GM04503 (cell line): Measurements from ENCODE around the gene NKD2.

Source experiments
- DNase-seq: peaks from one replicate; pipeline ENCODE4 v3.0.0-alpha.2; 2012; ENCODE audit warnings: low read depth

NKD2 gene

GRCh38 chr5:979100-979817 lies 29.3 kb upstream of the NKD2 start:
- no peak for DNase-seq

GRCh38 chr5:980001-980588 lies 28.5 kb upstream of the NKD2 start:
- DNase-seq = no peak

GRCh38 chr5:980966-981365 lies 27.6 kb upstream of the NKD2 start:
- no peak for DNase-seq

- DNase-seq = no peak
Measured at GRCh38 chr5:981456-981855, 27.1 kb upstream of the NKD2 start.

GRCh38 chr5:982377-983237 lies 26.0 kb upstream of the NKD2 start:
- no peak for DNase-seq

GRCh38 chr5:983238-983524 lies 25.4 kb upstream of the NKD2 start:
- no peak for DNase-seq

- no peak for DNase-seq
Measured at GRCh38 chr5:983568-983967, 25.0 kb upstream of the NKD2 start.

GRCh38 chr5:984774-985173 lies 23.8 kb upstream of the NKD2 start:
- DNase-seq = no peak

- no peak for DNase-seq
Measured at GRCh38 chr5:987761-988160, 20.8 kb upstream of the NKD2 start.

GRCh38 chr5:988322-988721 lies 20.3 kb upstream of the NKD2 start:
- no peak for DNase-seq

GRCh38 chr5:989961-990530 lies 18.6 kb upstream of the NKD2 start:
- no peak for DNase-seq

- DNase-seq = no peak
Measured at GRCh38 chr5:991472-992267, 16.9 kb upstream of the NKD2 start.

GRCh38 chr5:994272-994607 lies 14.4 kb upstream of the NKD2 start:
- DNase-seq = no peak

- no peak for DNase-seq
Measured at GRCh38 chr5:994821-995220, 13.8 kb upstream of the NKD2 start.

GRCh38 chr5:995318-995717 lies 13.3 kb upstream of the NKD2 start:
- DNase-seq = no peak

- DNase-seq = no peak
Measured at GRCh38 chr5:997001-997474, 11.6 kb upstream of the NKD2 start.

GRCh38 chr5:997711-998110 lies 10.9 kb upstream of the NKD2 start:
- no peak for DNase-seq

GRCh38 chr5:998246-999031 lies 10.2 kb upstream of the NKD2 start:
- DNase-seq = no peak

GRCh38 chr5:999032-999501 lies 9.5 kb upstream of the NKD2 start:
- DNase-seq = no peak

GRCh38 chr5:999724-1000123 lies 8.9 kb upstream of the NKD2 start:
- no peak for DNase-seq

- DNase-seq = no peak
Measured at GRCh38 chr5:1000329-1000728, 8.3 kb upstream of the NKD2 start.
